CD4-positive, alpha-beta T cell (primary cell): ENCODE results near the gene ITPKB. TPM values are rescaled to one million over a fixed set of nuclear protein-coding genes. Genes with fewer than 3 reads are reported as not detected.

ENCODE experiments used
- ATAC-seq: fragments of 200-7000 bp; cut with Tn5 transposase; one replicate; pipeline ENCODE4 v1.10.0; 2022; ENCODE audit warnings: mild to moderate bottlenecking; ENCODE audit not compliant: poor library complexity
- CTCF ChIA-PET: fragments of 350-600 bp; sonication (Branson Sonifier 250); formaldehyde crosslinking; loops from one replicate; lab custom pipeline; 2021; ENCODE audit warnings: antibody characterized with exemption, inconsistent platforms; lab: Charles Lee
- POLR2A ChIA-PET: fragments of 350-600 bp; sonication (Branson Sonifier 250); formaldehyde crosslinking; loops from one replicate; lab custom pipeline; 2021; ENCODE audit warnings: antibody characterized with exemption, inconsistent platforms; lab: Charles Lee
- DNase-seq, 14 experiments: peaks; one replicate each; pipeline ENCODE4 v3.0.0-alpha.2; 2013 to 2020; ENCODE audit warnings: mixed read lengths in 2 of 14
- H3K27ac ChIP-seq, 2 donors: one replicate each; pipeline versions ENCODE4 v1.5.1 to v1.7.0; 2013; ENCODE audit warnings: low read length in 2 of 2, low read depth in 1 of 2, mild to moderate bottlenecking in 1 of 2
- H3K27me3 ChIP-seq, 2 experiments: 1 replicate in 1 of 2; 2 replicates in 1 of 2; pipeline versions ENCODE4 v1.6.1 to v1.7.0; 2013; ENCODE audit warnings: low read length in 2 of 2, control low read depth in 1 of 2, mild to moderate bottlenecking in 1 of 2, moderate library complexity in 1 of 2; ENCODE audit not compliant: insufficient read depth in 2 of 2, control insufficient read depth in 1 of 2
- H3K36me3 ChIP-seq: one replicate; pipeline ENCODE4 v1.6.1; 2013; ENCODE audit warnings: low read length, control low read depth; ENCODE audit not compliant: insufficient read depth
- H3K4me1 ChIP-seq: one replicate; pipeline ENCODE4 v1.6.1; 2013; ENCODE audit warnings: low read length, control low read depth; ENCODE audit not compliant: insufficient read depth
- H3K4me3 ChIP-seq: one replicate; pipeline ENCODE4 v1.5.1; 2013; ENCODE audit warnings: mild to moderate bottlenecking, low read length, moderate library complexity
- H3K9me3 ChIP-seq, 2 experiments: 1 replicate in 1 of 2; 2 replicates in 1 of 2; pipeline versions ENCODE4 v1.6.1 to v1.7.0; 2013; ENCODE audit warnings: low read length in 2 of 2, mild to moderate bottlenecking in 2 of 2, control low read depth in 1 of 2, moderate library complexity in 1 of 2; ENCODE audit not compliant: control insufficient read depth in 1 of 2, insufficient read depth in 1 of 2
- H3K27ac Mint-ChIP-seq: one replicate; pipeline ENCODE4 v1.8.0; 2020; ENCODE audit warnings: mixed read lengths
- H3K27me3 Mint-ChIP-seq: one replicate; pipeline ENCODE4 v1.8.0; 2021; ENCODE audit warnings: mixed read lengths
- H3K36me3 Mint-ChIP-seq: one replicate; pipeline ENCODE4 v1.8.0; 2021; ENCODE audit warnings: low read depth, mixed read lengths
- H3K4me1 Mint-ChIP-seq: one replicate; pipeline ENCODE4 v1.8.0; 2021; ENCODE audit warnings: low read depth, mixed read lengths
- H3K4me3 Mint-ChIP-seq: one replicate; pipeline ENCODE4 v1.8.0; 2020; ENCODE audit warnings: mild to moderate bottlenecking, mixed read lengths
- H3K9me3 Mint-ChIP-seq: one replicate; pipeline ENCODE4 v1.8.0; 2020; ENCODE audit warnings: mixed read lengths
- intact Hi-C, 2 experiments: fragments of 100-400 bp; cut with DNase I in 1 of 2; cut with micrococcal nuclease in 1 of 2; formaldehyde crosslinking; loops; one replicate each; pipeline versions ENCODE4 v1.15.1 to v1.9.0; 2023 to 2025; cut with DNase I, micrococcal nuclease
- total RNA-seq, 174 experiments: library from RNA in 2 of 174; stranded (reverse) in 2 of 174; gene quantifications; one replicate each; pipeline ENCODE4 v1.2.3 and lab custom pipeline; 2021 to 2026
- TF ChIP-seq, protein P1 (sequence below): fragments of 200-600 bp; IDR thresholded peaks from one replicate; pipeline ENCODE4 v1.8.0; 2022; ENCODE audit warnings: antibody characterized with exemption, mild to moderate bottlenecking

Gene ITPKB
- total RNA-seq, 2 experiments from 2014 or later: 565 to 583 TPM

DNA sequence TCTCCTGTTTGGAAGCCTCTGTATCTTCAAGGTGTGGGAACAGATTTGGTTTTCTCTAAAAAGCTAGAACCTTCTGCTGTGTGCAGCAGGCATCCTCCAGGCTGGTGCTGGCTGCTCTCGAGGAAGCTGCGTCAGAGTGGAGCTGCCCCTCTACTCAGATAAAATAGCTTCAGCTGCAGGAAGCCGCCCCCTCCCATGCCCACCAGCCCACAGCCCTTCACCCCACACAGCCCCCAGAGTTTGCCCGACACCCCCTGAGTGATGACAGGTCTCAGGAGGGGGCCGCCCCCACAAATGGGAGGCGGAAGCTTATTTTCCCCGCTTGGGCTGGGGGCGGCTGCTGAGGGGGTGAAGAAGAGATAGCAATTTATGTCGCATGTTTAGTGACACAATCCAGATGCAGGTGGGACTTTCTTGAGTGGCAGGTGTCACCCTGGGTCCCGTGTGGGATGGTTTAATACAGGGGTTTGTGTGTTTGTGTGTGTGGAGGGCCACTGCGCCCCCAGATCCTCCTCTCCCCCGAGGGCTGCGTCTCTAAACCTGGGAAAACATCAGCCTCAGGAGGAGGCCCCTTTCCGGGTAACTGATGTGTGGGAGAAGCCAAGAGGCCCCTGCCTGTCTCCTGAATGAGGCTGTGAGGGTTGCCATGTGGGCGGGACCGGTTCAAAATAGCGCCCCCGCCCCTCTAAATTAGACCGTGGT, 135.1 kb downstream of the ITPKB start:
- H3K9me3 Mint-ChIP-seq: no peaks in the 10 kb centered on the region
- H3K27ac Mint-ChIP-seq: no peak overlapping the region
- Histone ChIP-seq H3K4me3 (no peak overlapping the region), H3K27me3 (no peaks in the 10 kb centered on the region), H3K4me1 (peaks cover 4% of the 10 kb centered on the region), H3K27ac (no peak overlapping the region), H3K36me3 (no peaks in the 10 kb centered on the region), H3K9me3 (peaks cover 0 to 4% of the 10 kb centered on the region in 2 experiments)
- no peaks in the 10 kb centered on the region for H3K27me3 Mint-ChIP-seq
- DNase-seq: no peak
- CTCF ChIA-PET: no interaction called here
- no peaks in the 10 kb centered on the region for H3K36me3 Mint-ChIP-seq
- no peaks in the 10 kb centered on the region for H3K4me1 Mint-ChIP-seq
- intact Hi-C loops: no loop called here
- TF ChIP-seq, protein P1, sequence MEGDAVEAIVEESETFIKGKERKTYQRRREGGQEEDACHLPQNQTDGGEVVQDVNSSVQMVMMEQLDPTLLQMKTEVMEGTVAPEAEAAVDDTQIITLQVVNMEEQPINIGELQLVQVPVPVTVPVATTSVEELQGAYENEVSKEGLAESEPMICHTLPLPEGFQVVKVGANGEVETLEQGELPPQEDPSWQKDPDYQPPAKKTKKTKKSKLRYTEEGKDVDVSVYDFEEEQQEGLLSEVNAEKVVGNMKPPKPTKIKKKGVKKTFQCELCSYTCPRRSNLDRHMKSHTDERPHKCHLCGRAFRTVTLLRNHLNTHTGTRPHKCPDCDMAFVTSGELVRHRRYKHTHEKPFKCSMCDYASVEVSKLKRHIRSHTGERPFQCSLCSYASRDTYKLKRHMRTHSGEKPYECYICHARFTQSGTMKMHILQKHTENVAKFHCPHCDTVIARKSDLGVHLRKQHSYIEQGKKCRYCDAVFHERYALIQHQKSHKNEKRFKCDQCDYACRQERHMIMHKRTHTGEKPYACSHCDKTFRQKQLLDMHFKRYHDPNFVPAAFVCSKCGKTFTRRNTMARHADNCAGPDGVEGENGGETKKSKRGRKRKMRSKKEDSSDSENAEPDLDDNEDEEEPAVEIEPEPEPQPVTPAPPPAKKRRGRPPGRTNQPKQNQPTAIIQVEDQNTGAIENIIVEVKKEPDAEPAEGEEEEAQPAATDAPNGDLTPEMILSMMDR: no peak
- POLR2A ChIA-PET: no interaction called here
- no peak for ATAC-seq
- no peak overlapping the region for H3K4me3 Mint-ChIP-seq

DNA sequence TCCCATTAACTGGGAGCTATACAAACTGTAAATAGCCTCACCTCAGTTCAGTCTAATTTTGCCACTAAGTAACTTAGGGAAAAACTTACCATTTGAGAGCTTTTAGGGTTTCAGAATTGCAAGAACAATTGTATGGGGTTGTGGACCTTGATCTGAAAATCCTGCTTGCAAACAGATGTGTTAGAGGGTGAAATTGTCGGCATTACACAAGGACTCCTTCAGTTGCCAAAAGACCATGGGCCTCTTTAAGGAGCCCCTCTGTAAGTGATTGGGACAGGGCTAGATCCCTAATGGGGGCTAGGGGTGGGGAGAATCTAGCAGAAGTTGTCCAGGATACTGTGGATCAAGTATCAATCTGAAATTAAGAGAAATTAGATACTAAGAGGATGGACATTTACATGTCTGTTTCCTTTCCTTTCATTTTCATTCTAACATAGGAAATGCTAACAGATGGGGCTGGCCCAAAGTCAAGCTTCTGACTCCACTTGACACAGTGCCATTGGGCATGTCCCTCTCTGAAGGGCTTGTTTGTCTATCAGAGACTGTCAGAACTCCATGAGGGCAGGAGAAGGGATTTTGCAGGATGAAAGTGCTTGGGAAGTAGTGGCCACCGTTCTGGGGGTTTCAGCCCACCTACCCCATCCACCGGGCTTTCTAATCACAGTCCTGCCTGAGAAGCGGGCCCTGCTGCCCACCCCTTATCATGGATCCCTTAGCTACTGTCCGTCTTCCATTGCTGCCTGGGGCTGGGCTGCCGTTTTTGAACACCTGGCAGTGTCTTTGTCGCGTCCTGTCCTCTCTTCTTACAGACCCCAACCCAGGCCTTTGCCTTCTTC, 135.8 kb downstream of the ITPKB start:
- Mint-ChIP-seq H3K9me3 (no peaks in the 10 kb centered on the region), H3K4me3 (no peak overlapping the region), H3K27ac (no peak overlapping the region), H3K27me3 (no peaks in the 10 kb centered on the region), H3K4me1 (no peaks in the 10 kb centered on the region), H3K36me3 (no peaks in the 10 kb centered on the region)
- no peaks in the 10 kb centered on the region for H3K27me3 ChIP-seq
- H3K27ac ChIP-seq: no peak overlapping the region
- ATAC-seq: no peak
- no peak overlapping the region for H3K4me3 ChIP-seq
- no peaks in the 10 kb centered on the region for H3K36me3 ChIP-seq
- CTCF ChIA-PET: no interaction called here
- POLR2A ChIA-PET: no interaction called here
- TF ChIP-seq, protein P1: no peak
- intact Hi-C loops: no loop called here
- no peak for DNase-seq
- no peaks in the 10 kb centered on the region for H3K4me1 ChIP-seq
- peaks cover 0 to 4% of the 10 kb centered on the region in 2 experiments for H3K9me3 ChIP-seq

DNA sequence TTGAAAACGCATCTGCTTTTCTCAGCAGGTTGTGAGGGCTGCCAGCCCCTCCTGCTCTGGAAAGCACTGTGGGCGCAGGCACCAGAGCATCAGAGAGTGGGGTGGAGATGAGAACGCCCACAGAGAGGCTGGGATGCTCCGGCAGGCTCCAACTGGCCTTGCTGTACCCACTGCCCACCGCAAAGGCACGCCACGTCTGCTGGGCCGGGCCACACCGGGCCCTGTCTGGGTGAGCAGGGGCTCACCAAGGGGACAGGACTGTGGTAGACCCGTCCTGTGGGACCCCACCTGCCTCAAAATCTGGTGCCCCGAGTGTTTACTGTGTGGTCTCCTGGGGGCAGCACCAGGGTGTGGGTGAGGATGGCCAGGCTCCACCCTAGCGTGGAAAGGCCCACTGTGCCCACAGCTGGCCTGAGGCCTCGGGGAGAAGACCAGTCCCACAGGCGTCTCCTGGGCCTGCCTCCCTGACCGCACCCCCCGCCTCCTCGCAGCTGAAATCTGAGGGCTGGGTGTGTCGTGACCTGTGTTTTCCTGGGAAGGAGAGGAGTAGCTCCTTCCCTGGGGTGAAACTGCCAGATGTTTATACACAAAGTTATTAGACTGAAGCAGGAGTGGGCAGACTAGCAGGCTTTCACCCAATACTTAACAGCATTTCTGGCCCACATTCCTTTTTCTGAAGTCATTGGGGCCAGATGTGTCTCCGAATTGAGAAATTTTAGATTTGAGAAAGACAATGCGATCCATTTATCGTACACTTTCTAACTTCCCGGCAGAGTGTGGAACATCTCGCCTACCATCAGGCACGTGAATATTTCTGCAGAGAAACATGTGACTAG, 136.7 kb downstream of the ITPKB start:
- H3K4me1 ChIP-seq: no peaks in the 10 kb centered on the region
- intact Hi-C loops: no loop called here
- H3K9me3 ChIP-seq: peaks cover 0 to 4% of the 10 kb centered on the region in 2 experiments
- H3K27ac ChIP-seq: no peak overlapping the region
- POLR2A ChIA-PET: no interaction called here
- ATAC-seq (no peak), DNase-seq (no peak)
- H3K27ac Mint-ChIP-seq: no peak overlapping the region
- no peaks in the 10 kb centered on the region for H3K4me1 Mint-ChIP-seq
- H3K36me3 Mint-ChIP-seq: no peaks in the 10 kb centered on the region
- H3K36me3 ChIP-seq: no peaks in the 10 kb centered on the region
- no peak overlapping the region for H3K4me3 Mint-ChIP-seq
- CTCF ChIA-PET: no interaction called here
- no peaks in the 10 kb centered on the region for H3K27me3 Mint-ChIP-seq
- TF ChIP-seq, protein P1: no peak
- H3K27me3 ChIP-seq: peaks cover 0 to 2% of the 10 kb centered on the region in 2 experiments
- no peak overlapping the region for H3K4me3 ChIP-seq
- H3K9me3 Mint-ChIP-seq: no peaks in the 10 kb centered on the region
